Stimulated activated CD4-positive, alpha-beta T cell treated with anti-CD3 and anti-CD28 coated beads, Interleukin-2, amount 100 ng/mL, for 4 hours (primary cell): ENCODE results near the gene TPR.

Experiments used
- DNase-seq: peaks from one replicate; pipeline ENCODE4 v3.0.0-alpha.2; 2020; ENCODE audit warnings: low read depth

Gene TPR

GRCh38 chr1:186327331-186327730 lies 47.7 kb downstream of the TPR start:
- no peak for DNase-seq

- no peak for DNase-seq
Measured at GRCh38 chr1:186326009-186326408, 49.0 kb downstream of the TPR start.

DNA sequence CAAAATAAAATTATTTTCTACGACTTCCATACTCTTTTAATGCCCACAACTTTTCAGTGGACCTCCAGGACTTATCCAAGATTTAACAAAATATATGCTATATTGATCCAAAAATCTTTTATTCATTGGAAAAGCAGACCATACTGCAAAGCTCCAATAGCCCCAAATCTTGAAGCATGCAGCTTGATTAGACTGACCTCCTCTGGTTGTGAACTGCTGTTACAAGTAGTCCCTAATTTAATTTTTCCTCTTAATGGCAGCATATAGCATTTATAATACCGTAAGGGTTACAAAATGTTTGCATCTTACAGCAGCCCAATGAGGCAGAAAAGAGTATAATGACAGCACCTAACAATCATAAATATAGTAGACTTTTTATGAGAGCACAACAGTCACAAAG lies 49.8 kb downstream of the TPR start:
- no peak for DNase-seq

GRCh38 chr1:186323865-186324264 lies 51.2 kb downstream of the TPR start:
- DNase-seq = no peak

- DNase-seq = no peak
Measured at GRCh38 chr1:186315570-186315969, 59.5 kb downstream of the TPR start.

DNA sequence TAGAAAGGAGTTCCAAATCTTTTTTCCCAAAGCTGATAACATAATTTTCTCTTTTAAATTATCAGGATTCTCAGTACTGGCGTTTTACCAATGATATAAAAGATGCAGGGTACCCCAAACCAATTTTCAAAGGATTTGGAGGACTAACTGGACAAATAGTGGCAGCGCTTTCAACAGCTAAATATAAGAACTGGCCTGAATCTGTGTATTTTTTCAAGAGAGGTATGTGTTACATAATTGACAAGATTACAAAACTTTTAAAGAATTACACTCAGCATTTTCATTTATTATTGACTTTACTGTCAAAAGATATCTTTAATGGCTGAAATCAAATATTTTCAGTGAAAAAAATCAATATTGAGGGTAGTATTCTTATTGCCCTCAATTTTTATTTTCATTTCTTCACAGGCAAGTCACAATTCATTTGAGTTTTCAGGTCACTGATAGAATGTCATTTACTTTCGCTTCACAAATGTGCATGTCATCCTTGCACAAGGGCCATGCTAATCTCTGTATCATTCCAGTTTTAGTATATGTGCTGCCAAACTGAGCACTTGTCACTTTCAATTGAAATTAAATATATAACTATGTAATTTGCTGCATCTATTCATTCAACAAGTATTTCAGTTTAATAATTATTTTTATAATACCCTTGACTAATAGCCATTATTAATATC lies 63.5 kb downstream of the TPR start:
- DNase-seq = no peak

DNA sequence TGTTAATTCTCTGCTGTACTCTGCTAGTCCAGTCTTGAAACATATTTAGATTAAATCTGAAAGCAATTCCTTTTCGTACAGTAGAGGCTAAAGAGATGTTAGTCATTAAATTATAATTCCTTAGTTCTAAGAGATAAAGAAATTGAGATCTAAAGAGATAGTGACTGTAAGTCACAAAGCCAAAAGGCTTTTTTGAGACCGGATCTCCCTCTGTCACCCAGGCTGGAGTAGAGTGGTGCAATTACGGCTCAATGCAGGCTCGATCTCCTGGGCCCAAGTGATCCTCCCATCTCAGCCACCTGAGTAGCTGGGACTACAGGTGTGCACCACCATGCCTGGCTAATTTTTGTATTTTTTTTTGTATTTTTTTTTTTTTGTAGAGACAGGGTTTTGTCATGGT lies 64.7 kb downstream of the TPR start:
- DNase-seq = no peak

DNA sequence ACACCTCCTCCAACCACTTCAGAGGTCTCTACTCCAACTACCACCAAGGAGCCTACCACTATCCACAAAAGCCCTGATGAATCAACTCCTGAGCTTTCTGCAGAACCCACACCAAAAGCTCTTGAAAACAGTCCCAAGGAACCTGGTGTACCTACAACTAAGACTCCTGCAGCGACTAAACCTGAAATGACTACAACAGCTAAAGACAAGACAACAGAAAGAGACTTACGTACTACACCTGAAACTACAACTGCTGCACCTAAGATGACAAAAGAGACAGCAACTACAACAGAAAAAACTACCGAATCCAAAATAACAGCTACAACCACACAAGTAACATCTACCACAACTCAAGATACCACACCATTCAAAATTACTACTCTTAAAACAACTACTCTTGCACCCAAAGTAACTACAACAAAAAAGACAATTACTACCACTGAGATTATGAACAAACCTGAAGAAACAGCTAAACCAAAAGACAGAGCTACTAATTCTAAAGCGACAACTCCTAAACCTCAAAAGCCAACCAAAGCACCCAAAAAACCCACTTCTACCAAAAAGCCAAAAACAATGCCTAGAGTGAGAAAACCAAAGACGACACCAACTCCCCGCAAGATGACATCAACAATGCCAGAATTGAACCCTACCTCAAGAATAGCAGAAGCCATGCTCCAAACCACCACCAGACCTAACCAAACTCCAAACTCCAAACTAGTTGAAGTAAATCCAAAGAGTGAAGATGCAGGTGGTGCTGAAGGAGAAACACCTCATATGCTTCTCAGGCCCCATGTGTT lies 66.6 kb downstream of the TPR start:
- DNase-seq = no peak

DNA sequence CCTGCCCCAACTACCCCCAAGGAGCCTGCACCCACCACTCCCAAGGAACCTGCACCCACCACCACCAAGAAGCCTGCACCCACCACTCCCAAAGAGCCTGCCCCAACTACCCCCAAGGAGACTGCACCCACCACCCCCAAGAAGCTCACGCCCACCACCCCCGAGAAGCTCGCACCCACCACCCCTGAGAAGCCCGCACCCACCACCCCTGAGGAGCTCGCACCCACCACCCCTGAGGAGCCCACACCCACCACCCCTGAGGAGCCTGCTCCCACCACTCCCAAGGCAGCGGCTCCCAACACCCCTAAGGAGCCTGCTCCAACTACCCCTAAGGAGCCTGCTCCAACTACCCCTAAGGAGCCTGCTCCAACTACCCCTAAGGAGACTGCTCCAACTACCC lies 67.6 kb downstream of the TPR start:
- DNase-seq = no peak

DNA sequence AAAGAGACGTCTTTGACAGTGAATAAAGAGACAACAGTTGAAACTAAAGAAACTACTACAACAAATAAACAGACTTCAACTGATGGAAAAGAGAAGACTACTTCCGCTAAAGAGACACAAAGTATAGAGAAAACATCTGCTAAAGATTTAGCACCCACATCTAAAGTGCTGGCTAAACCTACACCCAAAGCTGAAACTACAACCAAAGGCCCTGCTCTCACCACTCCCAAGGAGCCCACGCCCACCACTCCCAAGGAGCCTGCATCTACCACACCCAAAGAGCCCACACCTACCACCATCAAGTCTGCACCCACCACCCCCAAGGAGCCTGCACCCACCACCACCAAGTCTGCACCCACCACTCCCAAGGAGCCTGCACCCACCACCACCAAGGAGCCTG lies 68.5 kb downstream of the TPR start:
- DNase-seq = no peak

- no peak for DNase-seq
Measured at GRCh38 chr1:186304982-186305949, 69.8 kb downstream of the TPR start.

GRCh38 chr1:186303911-186304310 lies 71.1 kb downstream of the TPR start:
- no peak for DNase-seq

- no peak for DNase-seq
Measured at GRCh38 chr1:186302381-186302920, 72.6 kb downstream of the TPR start.

DNA sequence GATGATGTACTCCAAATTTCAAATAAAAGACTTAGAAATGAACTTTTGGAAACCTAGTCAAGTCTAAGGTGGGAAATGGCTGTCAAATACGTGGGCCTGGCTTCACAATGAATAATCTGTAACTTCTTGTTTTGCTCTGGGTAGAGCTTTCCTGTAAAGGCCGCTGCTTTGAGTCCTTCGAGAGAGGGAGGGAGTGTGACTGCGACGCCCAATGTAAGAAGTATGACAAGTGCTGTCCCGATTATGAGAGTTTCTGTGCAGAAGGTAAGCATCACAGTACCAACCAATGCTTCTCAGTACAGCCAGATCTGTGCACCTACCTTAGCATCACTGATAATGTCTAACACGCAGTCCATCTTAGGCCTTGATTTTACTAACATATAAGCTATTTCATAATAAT lies 73.6 kb downstream of the TPR start:
- DNase-seq = no peak

DNA sequence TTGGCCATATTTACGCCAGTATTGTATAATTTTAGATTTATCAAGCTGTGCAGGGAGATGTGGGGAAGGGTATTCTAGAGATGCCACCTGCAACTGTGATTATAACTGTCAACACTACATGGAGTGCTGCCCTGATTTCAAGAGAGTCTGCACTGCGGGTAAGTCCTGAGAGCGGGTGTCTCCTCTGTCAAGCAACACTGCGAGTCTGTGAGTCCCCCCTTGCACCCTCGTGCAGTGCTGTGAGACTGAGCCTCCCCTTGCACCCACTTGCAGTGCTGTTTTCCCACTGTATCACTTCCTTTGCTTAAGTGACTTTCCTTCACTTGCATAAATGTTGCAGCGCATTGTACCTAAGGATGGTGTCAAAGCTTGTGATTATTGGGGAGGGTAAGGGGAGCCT lies 75.0 kb downstream of the TPR start:
- no peak for DNase-seq

DNA sequence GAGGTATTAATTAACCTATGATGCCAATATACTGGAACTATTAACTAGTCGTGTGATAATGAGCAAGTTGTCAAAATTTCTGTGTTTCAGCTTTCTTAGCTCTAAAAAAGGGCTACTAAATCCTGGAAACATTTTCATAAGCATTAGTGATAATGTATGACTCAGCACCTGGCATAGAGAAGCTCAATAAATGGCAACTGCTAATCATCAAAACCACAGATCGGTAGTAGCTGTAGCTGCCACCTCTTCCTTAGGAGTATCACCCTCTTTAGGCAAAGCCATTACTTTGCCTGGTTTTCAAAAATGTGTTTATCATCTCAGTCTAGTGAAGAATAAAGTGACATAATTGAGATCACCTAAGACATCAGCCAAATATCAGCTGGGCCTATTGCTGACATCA lies 75.5 kb downstream of the TPR start:
- DNase-seq = no peak

GRCh38 chr1:186298851-186299250 lies 76.2 kb downstream of the TPR start:
- DNase-seq = no peak

GRCh38 chr1:186297439-186298045 lies 77.5 kb downstream of the TPR start:
- no peak for DNase-seq

GRCh38 chr1:186295980-186296379 lies 79.1 kb downstream of the TPR start, which contains the start of gene PRG4:
Gene PRG4, plus strand, starts transcription at chr1:186296279.
- no peak for DNase-seq

DNA sequence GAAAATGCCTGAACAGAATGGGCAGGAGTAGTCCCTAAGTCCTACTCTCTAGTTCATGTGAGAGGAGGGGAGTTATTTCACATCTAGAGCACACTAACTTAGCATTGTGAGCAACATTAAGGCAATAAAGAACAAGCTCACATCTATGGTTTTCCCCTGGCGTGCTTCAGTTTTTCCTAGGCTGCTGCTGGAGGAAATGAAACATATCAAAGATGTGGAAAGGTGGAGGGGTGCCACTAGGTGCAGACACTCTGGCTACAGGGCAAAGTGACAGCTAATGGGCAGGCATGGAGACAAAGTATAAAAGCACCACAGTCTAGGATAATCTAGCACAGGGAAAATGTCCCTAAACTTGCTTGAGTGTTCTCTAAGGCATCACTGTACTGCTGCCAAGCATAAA lies 82.2 kb downstream of the TPR start:
- no peak for DNase-seq

DNA sequence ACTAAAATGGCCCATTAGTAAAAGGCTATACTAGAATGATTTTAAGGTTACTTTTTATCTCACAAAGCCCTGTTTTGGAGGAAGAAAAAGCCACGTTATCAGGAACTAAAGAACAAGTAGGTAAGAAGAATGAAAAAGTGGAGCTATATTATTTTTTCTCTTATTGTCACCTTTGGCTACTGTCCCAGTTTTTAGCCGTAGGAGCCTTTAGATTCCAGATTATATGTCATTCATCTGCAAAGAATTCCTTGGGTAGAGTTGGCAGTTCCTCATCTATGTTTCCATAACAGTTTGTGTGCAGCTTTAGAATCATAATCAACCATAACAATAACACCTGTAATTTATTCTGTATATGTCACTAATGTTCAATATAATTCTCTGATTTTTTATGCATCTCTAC lies 83.8 kb downstream of the TPR start:
- no peak for DNase-seq
